Transverse colon (tissue), 4 donors: ENCODE data around the gene COX7A2L. TPM values are rescaled to one million over a fixed set of nuclear protein-coding genes. Genes with fewer than 3 reads are reported as not detected.

ENCODE experiments used
- DNase-seq: peaks from one replicate; pipeline ENCODE4 v3.0.0-alpha.2; 2019
- H3K27ac ChIP-seq, 4 donors: fragments of 200-600 bp; sonication (generic); 2 replicates each; pipeline ENCODE4 v1.5.1; 2016 to 2018; ENCODE audit warnings: inconsistent platforms in 4 of 4
- H3K27me3 ChIP-seq: fragments of 200-600 bp; sonication (generic); 2 replicates; pipeline ENCODE4 v1.5.1; 2017; ENCODE audit warnings: inconsistent platforms
- H3K36me3 ChIP-seq, 4 donors: fragments of 200-600 bp; sonication (generic); 2 replicates each; pipeline ENCODE4 v1.5.1; 2017 to 2019; ENCODE audit warnings: inconsistent platforms in 4 of 4
- H3K4me1 ChIP-seq, 4 donors: fragments of 200-600 bp; sonication (generic); 2 replicates each; pipeline ENCODE4 v1.5.1; 2017 to 2020; ENCODE audit warnings: inconsistent platforms in 4 of 4
- H3K4me3 ChIP-seq, 4 donors: fragments of 200-600 bp; sonication (generic); 1 replicate in 1 of 4; 2 replicates in 3 of 4; pipeline versions ENCODE4 v1.5.1 to v1.6.1; 2017 to 2019; ENCODE audit warnings: inconsistent platforms in 4 of 4
- H3K9me3 ChIP-seq, 2 donors: fragments of 200-600 bp; sonication (generic); 2 replicates each; pipeline ENCODE4 v1.5.1; 2017 to 2019; ENCODE audit warnings: inconsistent platforms in 2 of 2
- CTCF ChIP-seq, 5 experiments: fragments of 200-600 bp in 3 of 5; fragments of 450-650 bp in 2 of 5; sonication (generic) in 3 of 5; IDR thresholded peaks; 1 replicate in 2 of 5; 2 replicates in 3 of 5; pipeline ENCODE4 v1.5.1; 2016 to 2017; ENCODE audit warnings: antibody characterized with exemption in 5 of 5, inconsistent platforms in 3 of 5, mild to moderate bottlenecking in 2 of 5, moderate library complexity in 1 of 5
- EP300 ChIP-seq: sonication (generic); formaldehyde crosslinking; IDR thresholded peaks from one replicate; pipeline ENCODE4 v1.6.1; 2017; ENCODE audit warnings: antibody characterized with exemption, low read depth
- POLR2A ChIP-seq: fragments of 450-650 bp; IDR thresholded peaks from one replicate; pipeline ENCODE4 v1.6.1; 2016; ENCODE audit warnings: antibody characterized with exemption, mild to moderate bottlenecking, moderate library complexity
- POLR2AphosphoS5 ChIP-seq, 3 donors: sonication (generic); formaldehyde crosslinking; IDR thresholded peaks; one replicate each; pipeline ENCODE4 v1.6.1; 2016; ENCODE audit warnings: antibody characterized with exemption in 3 of 3
- WGBS, 2 donors: methylation state at CpG; one replicate each; pipeline ENCODE4 v1.1.5; 2018; ENCODE audit warnings: low coverage in 1 of 2; 5-methylcytosine and 5-hydroxymethylcytosine counted together
- in situ Hi-C, 4 donors: fragments of 200-750 bp; cut with MboI; loops; one replicate each; pipeline versions ENCODE4 v1.15.0 to v1.15.1; 2017; ENCODE audit warnings: low sequenced_read_pairs in 3 of 4, low pct_ligation_motif_present in 1 of 4, low pct_unique_long_range_greater_than_20kb in 1 of 4
- intact Hi-C: fragments of 100-400 bp; cut with DNase I; formaldehyde crosslinking; loops from one replicate; pipeline ENCODE4 v1.15.1; 2023; ENCODE audit warnings: low total_unique reads
- total RNA-seq, 4 donors: library from RNA; depleted of rRNA; stranded (reverse); fragments of >200 nt; gene quantifications; one replicate each; pipeline ENCODE4 v1.1.0, GENCODE V29; 2016

COX7A2L gene
- total RNA-seq, 4 donors from 2014 or later, result 12.3 to 180 (median 152) TPM

GRCh38 chr2:42325609-42326008, 35.4 kb downstream of the COX7A2L start:
- Histone ChIP-seq H3K27ac (no peak overlapping the region), H3K27me3 (no peaks in the 10 kb centered on the region), H3K4me1 (no peaks in the 10 kb centered on the region), H3K36me3 (peaks cover 0 to 25% (median 4%) of the 10 kb centered on the region in 4 donors), H3K4me3 (no peak overlapping the region), H3K9me3 (no peaks in the 10 kb centered on the region)
- no peak for TF ChIP-seq CTCF (IDR thresholded peaks at IDR 0.05)
- TF ChIP-seq POLR2AphosphoS5 (IDR thresholded peaks at IDR 0.05), result no peak
- TF ChIP-seq POLR2A, result no peak
- no peak for TF ChIP-seq EP300
- in situ Hi-C loops, result loop anchor here in 3 of 4 donors (10.0 to 25.0 kb wide), 3 partner anchors 213 to 463 kb away; no protein-coding TSS in a partner anchor
- WGBS, 2 donors, result 88% methylated on average over 1 of the region's 1 CpG; no CpG with 5 or more reads in 1 of the 2 donors
- no peak for DNase-seq
- intact Hi-C loops, result no loop called here

- no peak for TF ChIP-seq POLR2A
- no peak for TF ChIP-seq POLR2AphosphoS5 (IDR thresholded peaks at IDR 0.05)
- TF ChIP-seq CTCF (IDR thresholded peaks at IDR 0.05), result no peak
- H3K4me1 ChIP-seq, result no peaks in the 10 kb centered on the region
- no peaks in the 10 kb centered on the region for H3K27me3 ChIP-seq
- H3K9me3 ChIP-seq, result no peaks in the 10 kb centered on the region
- intact Hi-C loops, result no loop called here
- in situ Hi-C loops, result loop anchor here in 3 of 4 donors (10.0 to 25.0 kb wide), 3 partner anchors 213 to 463 kb away; no protein-coding TSS in a partner anchor
- 83 to 100% methylated on average over 1 to 2 of the region's 2 CpGs for WGBS, 2 donors
- peaks cover 0 to 21% (median 4%) of the 10 kb centered on the region in 4 donors for H3K36me3 ChIP-seq
- H3K27ac ChIP-seq, result no peak overlapping the region
- DNase-seq, result no peak
- no peak overlapping the region for H3K4me3 ChIP-seq
Observed at GRCh38 chr2:42324949-42325348, 36.1 kb downstream of the COX7A2L start.

GRCh38 chr2:42324244-42324643, 36.8 kb downstream of the COX7A2L start:
- TF ChIP-seq CTCF (IDR thresholded peaks at IDR 0.05), result no peak
- TF ChIP-seq EP300, result no peak
- TF ChIP-seq POLR2AphosphoS5 (IDR thresholded peaks at IDR 0.05), result no peak
- TF ChIP-seq POLR2A, result no peak
- in situ Hi-C loops, result loop anchor here in 1 of 4 donors (10.0 kb wide), 1 partner anchor 229 kb away; no protein-coding TSS in a partner anchor
- Histone ChIP-seq H3K4me3 (no peak overlapping the region), H3K9me3 (no peaks in the 10 kb centered on the region), H3K27me3 (no peaks in the 10 kb centered on the region), H3K27ac (no peak overlapping the region), H3K4me1 (no peaks in the 10 kb centered on the region), H3K36me3 (peaks cover 0 to 24% (median 7%) of the 10 kb centered on the region in 4 donors)
- WGBS, 2 donors, result 95% methylated on average over 4 of the region's 4 CpGs; no CpG with 5 or more reads in 1 of the 2 donors
- intact Hi-C loops, result no loop called here
- DNase-seq, result no peak

DNA sequence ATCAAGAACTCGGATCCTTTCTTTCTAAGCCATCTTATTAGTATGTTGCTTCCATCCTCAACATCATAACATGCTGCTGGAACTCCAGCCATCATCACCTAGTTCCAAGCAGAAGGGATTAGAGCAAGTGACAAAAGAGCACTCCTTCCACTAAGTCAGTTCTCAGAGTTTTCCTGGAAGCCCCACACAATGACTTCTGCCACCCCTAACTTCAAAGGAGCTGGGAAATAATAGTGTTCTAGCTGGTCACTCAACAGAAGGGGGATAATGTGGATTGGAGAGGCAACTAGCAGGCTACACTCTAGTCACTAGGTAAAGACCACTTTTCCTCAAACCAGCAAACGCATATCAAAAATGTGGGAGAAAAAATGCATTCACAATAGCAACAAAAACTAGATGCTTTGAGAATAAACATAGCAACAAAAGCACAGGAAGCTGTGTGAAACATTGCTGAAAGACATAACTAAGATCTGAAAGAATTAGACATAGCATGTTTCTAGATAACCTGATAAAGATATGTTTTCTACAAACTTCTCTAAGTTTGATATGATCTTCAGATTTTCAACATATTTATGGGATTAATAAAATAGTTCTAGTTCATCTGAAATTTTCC, 39.5 kb downstream of the COX7A2L start:
- intact Hi-C loops, result no loop called here
- WGBS, 2 donors, result 72 to 75% methylated on average over 2 of the region's 2 CpGs
- H3K36me3 ChIP-seq, result peaks cover 0 to 27% (median 11%) of the 10 kb centered on the region in 4 donors

More for the DNA sequence above, 39.5 kb downstream of the COX7A2L start:
- Histone ChIP-seq H3K4me1 (no peaks in the 10 kb centered on the region), H3K27ac (no peak overlapping the region), H3K4me3 (no peak overlapping the region), H3K27me3 (no peaks in the 10 kb centered on the region), H3K9me3 (no peaks in the 10 kb centered on the region)
- DNase-seq, result no peak
- in situ Hi-C loops, result loop anchor here in 1 of 4 donors (10.0 kb wide), 1 partner anchor 227 kb away; no protein-coding TSS in a partner anchor
- TF ChIP-seq CTCF (IDR thresholded peaks at IDR 0.05), result no peak
- no peak for TF ChIP-seq EP300
